HCT116 (cell line): ENCODE data around the gene MEG3. TPM values are rescaled to one million over a fixed set of nuclear protein-coding genes. Genes with fewer than 3 reads are reported as not detected.

ENCODE experiments used
- ATAC-seq: fragments of 200-7000 bp; cut with Tn5 transposase; 2 replicates; pipeline ENCODE4 v1.9.1; 2020; ENCODE audit warnings: mild to moderate bottlenecking, moderate library complexity
- BruUV-seq: library from RNA; stranded (reverse); fragments of 400-500 nt; replicated peaks from 2 replicates; lab custom pipeline; 2021; lab: Mats Ljungman, UMichigan
- CTCF ChIA-PET: fragments of 300-600 bp; sonication (Branson Sonifier 250); formaldehyde crosslinking; loops from one replicate; lab custom pipeline; 2021; ENCODE audit warnings: antibody characterized with exemption; lab: Charles Lee
- POLR2A ChIA-PET: fragments of 300-600, 350-600 bp; sonication (Branson Sonifier 250); formaldehyde crosslinking; loops from one replicate; lab custom pipeline; 2021; ENCODE audit warnings: antibody characterized with exemption; lab: Charles Lee
- RAD21 ChIA-PET, 2 experiments: fragments of 300-600 bp; sonication (Branson Sonifier 250); formaldehyde crosslinking; loops; one replicate each; lab custom pipeline; 2023; ENCODE audit warnings: low total read pairs in 2 of 2; ENCODE audit not compliant: uncharacterized antibody in 2 of 2, unreplicated experiment in 2 of 2, low non-redundant PET in 1 of 2; lab: Charles Lee
- DNase-seq: peaks from one replicate; pipeline ENCODE4 v3.0.0-alpha.2; 2010; ENCODE audit warnings: low read depth, low spot score
- H2AFZ ChIP-seq: fragments of 200-600 bp; shearing (Covaris generic), sonication (generic); 2 replicates; pipeline ENCODE4 v1.6.1; 2017; ENCODE audit warnings: low read depth, mixed run types, mixed read lengths, antibody characterized with exemption, low read length; ENCODE audit not compliant: poor library complexity, severe bottlenecking
- H3K27ac ChIP-seq: 2 replicates; pipeline ENCODE4 v1.5.1; 2012; ENCODE audit warnings: low read depth, low read length
- H3K27me3 ChIP-seq: fragments of 200-600 bp; sonication (generic); 2 replicates; pipeline ENCODE4 v1.6.1; 2016; ENCODE audit warnings: mixed run types, low read length, mixed read lengths; ENCODE audit not compliant: insufficient read depth
- H3K36me3 ChIP-seq, 2 experiments: fragments of 200-500 bp in 1 of 2; fragments of 200-600 bp in 1 of 2; sonication (Bioruptor generic) in 1 of 2; sonication (generic) in 1 of 2; 2 replicates each; pipeline versions ENCODE4 v1.5.1 to v1.6.1; 2014 to 2016; ENCODE audit warnings: low read length in 2 of 2, inconsistent platforms in 1 of 2, mixed read lengths in 1 of 2, mixed run types in 1 of 2; ENCODE audit not compliant: insufficient read depth in 2 of 2, control insufficient read depth in 1 of 2
- H3K4me1 ChIP-seq, 2 experiments: fragments of 200-600 bp in 1 of 2; sonication (generic) in 1 of 2; 2 replicates each; pipeline versions ENCODE4 v1.5.1 to v1.6.1; 2012 to 2017; ENCODE audit warnings: low read length in 2 of 2, inconsistent platforms in 1 of 2, mild to moderate bottlenecking in 1 of 2, mixed read lengths in 1 of 2, mixed run types in 1 of 2, moderate library complexity in 1 of 2; ENCODE audit not compliant: insufficient read depth in 2 of 2, control insufficient read depth in 1 of 2
- H3K4me2 ChIP-seq: fragments of 200-600 bp; sonication (generic); 2 replicates; pipeline ENCODE4 v1.6.1; 2017; ENCODE audit warnings: mixed run types, low read length, mixed read lengths
- H3K4me3 ChIP-seq, 2 experiments: fragments of 200-600 bp in 1 of 2; sonication (generic) in 1 of 2; replicated peaks in 1 of 2; 2 replicates each; pipeline ENCODE4 v1.5.1; 2011 to 2016; ENCODE audit warnings: low read length in 2 of 2, control low read depth in 1 of 2, low read depth in 1 of 2, mild to moderate bottlenecking in 1 of 2, mixed read lengths in 1 of 2, mixed run types in 1 of 2
- H3K79me2 ChIP-seq: fragments of 200-600 bp; sonication (generic); 2 replicates; pipeline ENCODE4 v1.6.1; 2017; ENCODE audit warnings: mild to moderate bottlenecking, mixed run types, low read length, moderate library complexity, mixed read lengths; ENCODE audit not compliant: insufficient read depth
- H3K9ac ChIP-seq: fragments of 200-600 bp; sonication (generic); 2 replicates; pipeline ENCODE4 v1.6.1; 2016; ENCODE audit warnings: low read length, mixed read lengths
- H3K9me2 ChIP-seq: fragments of 200-600 bp; sonication (generic), shearing (Covaris generic); 2 replicates; pipeline ENCODE4 v1.6.1; 2017; ENCODE audit warnings: mixed run types, mild to moderate bottlenecking, moderate library complexity; ENCODE audit not compliant: insufficient read depth
- H3K9me3 ChIP-seq, 2 experiments: fragments of 200-500 bp in 1 of 2; fragments of 200-600 bp in 1 of 2; sonication (Bioruptor generic) in 1 of 2; sonication (generic) in 1 of 2; 2 replicates each; pipeline ENCODE4 v1.6.1; 2014 to 2017; ENCODE audit warnings: low read length in 2 of 2, mixed read lengths in 2 of 2, inconsistent platforms in 1 of 2, low read depth in 1 of 2, mild to moderate bottlenecking in 1 of 2, mixed run types in 1 of 2, moderate library complexity in 1 of 2; ENCODE audit not compliant: control insufficient read depth in 1 of 2, insufficient read depth in 1 of 2
- H4K20me1 ChIP-seq: fragments of 200-600 bp; sonication (generic), shearing (Covaris generic); 2 replicates; pipeline ENCODE4 v1.6.1; 2017; ENCODE audit warnings: mixed run types, mild to moderate bottlenecking, moderate library complexity; ENCODE audit not compliant: insufficient read depth
- ATF3 ChIP-seq: IDR thresholded peaks from 2 replicates; pipeline ENCODE4 v1.6.1; 2012
- CBX3 ChIP-seq: IDR thresholded peaks from 2 replicates; pipeline ENCODE4 v1.6.1; 2012; ENCODE audit warnings: low read depth
- CEBPB ChIP-seq: IDR thresholded peaks from 2 replicates; pipeline ENCODE4 v1.6.1; 2012; ENCODE audit warnings: low read depth
- EGR1 ChIP-seq: IDR thresholded peaks from 2 replicates; pipeline ENCODE4 v1.6.1; 2012; ENCODE audit warnings: low read depth
- ELF1 ChIP-seq: IDR thresholded peaks from 2 replicates; pipeline ENCODE4 v1.6.1; 2012; ENCODE audit warnings: low read depth, borderline replicate concordance
- EZH2 ChIP-seq: fragments of 200-600 bp; sonication (generic); IDR thresholded peaks from 2 replicates; pipeline ENCODE4 v1.6.1; 2017; ENCODE audit warnings: antibody characterized with exemption, mixed run types
- EZH2phosphoT487 ChIP-seq: fragments of 200-600 bp; IDR thresholded peaks from 2 replicates; pipeline ENCODE4 v1.6.1; 2018; ENCODE audit warnings: antibody characterized with exemption, borderline replicate concordance
- FOSL1 ChIP-seq: IDR thresholded peaks from 2 replicates; pipeline ENCODE4 v1.6.1; 2012; ENCODE audit warnings: low read depth
- JUND ChIP-seq: IDR thresholded peaks from 2 replicates; pipeline ENCODE4 v1.6.1; 2012
- POLR2AphosphoS5 ChIP-seq: IDR thresholded peaks from 2 replicates; pipeline ENCODE4 v1.6.1; 2011; ENCODE audit warnings: mild to moderate bottlenecking, low read depth, low read length, moderate library complexity
- RAD21 ChIP-seq: IDR thresholded peaks from 2 replicates; pipeline ENCODE4 v1.6.1; 2012; ENCODE audit warnings: low read depth, mild to moderate bottlenecking
- REST ChIP-seq: IDR thresholded peaks from 2 replicates; pipeline ENCODE4 v1.6.1; 2012; ENCODE audit warnings: low read depth
- SP1 ChIP-seq: IDR thresholded peaks from 2 replicates; pipeline ENCODE4 v1.6.1; 2012; ENCODE audit warnings: low read depth
- SRF ChIP-seq: IDR thresholded peaks from 2 replicates; pipeline ENCODE4 v1.6.1; 2012; ENCODE audit warnings: low read depth
- TCF7L2 ChIP-seq: IDR thresholded peaks from 2 replicates; pipeline ENCODE4 v1.7.0; 2011; ENCODE audit warnings: borderline replicate concordance, inconsistent platforms; ENCODE audit not compliant: insufficient read depth, insufficient read length; ENCODE audit errors: extremely low read depth
- ZBTB33 ChIP-seq: IDR thresholded peaks from 2 replicates; pipeline ENCODE4 v1.6.1; 2011; ENCODE audit warnings: mild to moderate bottlenecking, low read length, moderate library complexity; ENCODE audit not compliant: insufficient replicate concordance; ENCODE audit errors: extremely low read depth
- ZNF274 ChIP-seq: fragments of 200-500 bp; sonication (Bioruptor generic); IDR thresholded peaks from 2 replicates; pipeline ENCODE4 v1.6.1; 2014; ENCODE audit warnings: mild to moderate bottlenecking, low read depth, low read length, inconsistent platforms
- intact Hi-C: fragments of 100-400 bp; cut with micrococcal nuclease; formaldehyde crosslinking; loops from 2 replicates; pipeline ENCODE4 v1.10.0; 2022
- total RNA-seq: library from RNA; stranded (reverse); gene quantifications from one replicate; pipeline ENCODE4 v1.2.1, GENCODE V29; 2021; ENCODE audit not compliant: unreplicated experiment

The MEG3 gene
- total RNA-seq, 1 experiment from 2014 or later = 2.5 TPM

- DNase-seq = no peak
- Histone ChIP-seq H3K36me3 (no peaks in the 10 kb centered on the region), H3K4me3 (no peak overlapping the region), H3K9me2 (no peaks in the 10 kb centered on the region), H2AFZ (no peak overlapping the region), H3K4me1 (no peaks in the 10 kb centered on the region), H3K4me2 (no peak overlapping the region), H3K9ac (no peak overlapping the region), H3K27ac (no peak overlapping the region)
- RAD21 ChIA-PET = no interaction called here
- TF ChIP-seq ELF1 = no peak
- TF ChIP-seq SRF = no peak
- no peak for TF ChIP-seq RAD21
- no peak for TF ChIP-seq CEBPB
- no peak for TF ChIP-seq ZNF274
- no peak for TF ChIP-seq EZH2phosphoT487
- no peak for TF ChIP-seq TCF7L2
- TF ChIP-seq, all 23 proteins: peak for 0
- Histone ChIP-seq H4K20me1 (no peaks in the 10 kb centered on the region), H3K9me3 (peaks cover 11 to 14% of the 10 kb centered on the region in 2 experiments; a peak in 2 of 4 replicates), H3K79me2 (no peaks in the 10 kb centered on the region), H3K27me3 (no peaks in the 10 kb centered on the region; the same call in 1 of the 2 replicates)
- no peak for ATAC-seq
- POLR2A ChIA-PET = no interaction called here
- intact Hi-C loops = no loop called here
- BruUV-seq = no TSS peak
- CTCF ChIA-PET = no interaction called here
Observed at GRCh38 chr14:100803676-100804075, 22.2 kb upstream of the MEG3 start.

- no peaks in the 10 kb centered on the region for H4K20me1 ChIP-seq
- no peak overlapping the region for H3K4me2 ChIP-seq
- no peaks in the 10 kb centered on the region for H3K4me1 ChIP-seq
- no peaks in the 10 kb centered on the region for H3K9me2 ChIP-seq
- H3K9me3 ChIP-seq = peaks cover 15 to 19% of the 10 kb centered on the region in 2 experiments; a peak in 2 of 4 replicates
- H3K79me2 ChIP-seq = no peaks in the 10 kb centered on the region
- no peaks in the 10 kb centered on the region for H3K36me3 ChIP-seq
- H3K9ac ChIP-seq = no peak overlapping the region
- ChIA-PET CTCF (no interaction called here), POLR2A (no interaction called here), RAD21 (no interaction called here)
- no peak overlapping the region for H2AFZ ChIP-seq
- ATAC-seq = no peak
- no TSS peak for BruUV-seq
- no peak overlapping the region for H3K27ac ChIP-seq
- intact Hi-C loops = no loop called here
- no peak for DNase-seq
- H3K27me3 ChIP-seq = no peaks in the 10 kb centered on the region; the same call in 1 of the 2 replicates
- no peak overlapping the region for H3K4me3 ChIP-seq
- no peak for TF ChIP-seq CEBPB
- no peak for TF ChIP-seq RAD21
- TF ChIP-seq SP1 = no peak
- no peak for TF ChIP-seq JUND
- TF ChIP-seq SRF = no peak
- no peak for TF ChIP-seq REST
- TF ChIP-seq FOSL1 = no peak
- TF ChIP-seq ZBTB33 = no peak
- TF ChIP-seq CBX3 = no peak
- TF ChIP-seq EZH2 = no peak
- no peak for TF ChIP-seq EGR1
- no peak for TF ChIP-seq ATF3
- no peak for TF ChIP-seq POLR2AphosphoS5
- no peak for TF ChIP-seq EZH2phosphoT487
Observed at GRCh38 chr14:100804138-100804537, 21.8 kb upstream of the MEG3 start.
